Measurements from ENCODE around the gene CDHR3. TPM values are rescaled to one million over a fixed set of nuclear protein-coding genes. Genes with fewer than 3 reads are reported as not detected.
A peak's percentile ranks its signal among the peaks of the same experiment; 100 is the strongest.

The CDHR3 gene
- total and polyA plus RNA-seq, 9 of the 15 experiments (the other 6 are each of a cell fraction or from before 2014, with no cell fraction given): 0.03 to 0.66 (median 0.24) TPM; not detected in 1

- TF ChIP-seq KLF10 (CRISPR knock-in tag; IDR thresholded peaks at IDR 0.05): no peak
- no peak for TF ChIP-seq EP400 (IDR thresholded peaks at IDR 0.05)
- TF ChIP-seq CTCF (IDR thresholded peaks at IDR 0.05 in 2 of 3, conservative IDR thresholded peaks at IDR 0.05 in 1 of 3; ENCODE audit: insufficient read depth in 2 of 3, low read depth in 1 of 3, low read length in 3 of 3): peak; percentile 39 to 57 (median 55); a peak in 5 of 6 replicates
- no peak for TF ChIP-seq ZNF407 (IDR thresholded peaks at IDR 0.05; ENCODE audit: low read depth)
- no peak for TF ChIP-seq ZNF165 (CRISPR knock-in tag; IDR thresholded peaks at IDR 0.05; ENCODE audit: borderline replicate concordance)
- TF ChIP-seq SMC3 (conservative IDR thresholded peaks at IDR 0.05; ENCODE audit: insufficient read depth, low read depth, low read length): 0 out of 2 replicates have a peak, but pooled peaks have one; percentile 13
- TF ChIP-seq POLR2AphosphoS2 (IDR thresholded peaks at IDR 0.05; ENCODE audit: low read length): no peak
- no peak for TF ChIP-seq FOXA3 (CRISPR knock-in tag; conservative IDR thresholded peaks at IDR 0.05 in 1 of 2, IDR thresholded peaks at IDR 0.05 in 1 of 2)
- no peak for TF ChIP-seq ZNF134 (CRISPR knock-in tag; conservative IDR thresholded peaks at IDR 0.05)
- no peak for TF ChIP-seq ZNF707 (CRISPR knock-in tag; conservative IDR thresholded peaks at IDR 0.05)
These were observed 28.4 kb upstream of the CDHR3 start (continued) for GRCh38 chr7:105934572-105935185.

Measured in K562 (cell line).